Measurements from ENCODE around the gene ZNHIT2. TPM values are rescaled to one million over a fixed set of nuclear protein-coding genes. Genes with fewer than 3 reads are reported as not detected.

ZNHIT2 gene
- total and polyA plus RNA-seq, 2 of the 13 experiments (the other 11 are each of a cell fraction or from before 2014, with no cell fraction given), result 1.1 to 6.5 TPM

DNA sequence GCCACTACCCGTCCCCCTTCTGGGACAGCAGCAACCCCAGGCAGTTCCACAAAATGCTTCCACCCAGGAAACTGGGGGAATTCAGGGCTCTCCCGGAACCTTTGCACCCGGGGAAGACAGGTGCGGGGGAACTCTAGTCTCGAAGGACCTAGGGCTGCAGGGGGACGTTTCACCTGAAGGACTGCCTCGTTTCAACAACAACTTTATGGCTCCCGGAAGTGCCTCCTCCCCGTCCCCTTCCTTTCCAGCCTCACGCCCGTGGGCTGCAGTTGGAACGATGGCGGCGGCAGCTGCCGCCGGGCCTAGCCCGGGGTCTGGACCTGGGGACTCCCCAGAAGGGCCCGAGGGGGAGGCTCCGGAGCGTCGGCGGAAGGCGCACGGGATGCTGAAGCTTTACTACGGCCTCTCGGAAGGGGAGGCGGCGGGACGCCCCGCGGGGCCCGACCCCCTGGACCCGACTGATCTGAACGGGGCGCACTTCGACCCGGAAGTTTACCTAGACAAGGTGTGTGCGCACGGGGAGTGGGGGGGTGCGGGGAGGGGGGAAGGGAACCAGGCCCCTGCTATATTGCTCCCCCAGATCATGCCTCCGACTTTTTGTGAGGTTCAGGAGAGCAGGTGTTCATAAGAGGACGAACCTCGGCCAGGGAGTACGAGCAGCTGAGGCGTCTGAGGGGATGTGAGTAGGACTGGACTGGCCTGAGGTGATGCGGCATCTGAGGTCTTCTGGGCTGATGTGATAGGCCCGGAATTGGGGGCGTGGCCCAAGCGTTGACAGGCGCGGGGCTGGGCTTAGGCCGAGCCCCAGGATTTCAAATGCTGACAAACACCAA is 21.3 kb downstream of the ZNHIT2 start, which contains the start of gene VPS51 (continued):
- TF ChIP-seq SMC3 (IDR thresholded peaks at IDR 0.05; ENCODE audit: low read length) (no peak), ZNF160 (CRISPR knock-in tag; IDR thresholded peaks at IDR 0.05) (peak; percentile 51; the same call in 1 of the 2 replicates), ZNF777 (CRISPR knock-in tag; IDR thresholded peaks at IDR 0.05) (peak; percentile 47; the same call in 1 of the 2 replicates), TAF15 (IDR thresholded peaks at IDR 0.05; ENCODE audit: low read depth, low read length, poor library complexity, severe bottlenecking) (peak; percentile 82), ZNF567 (CRISPR knock-in tag; IDR thresholded peaks at IDR 0.05; ENCODE audit: borderline replicate concordance) (no peak; the same call in 1 of the 2 replicates), XRCC5 (optimal IDR thresholded peaks at IDR 0.05; ENCODE audit: low read length) (peak; percentile 99), ZNF572 (CRISPR knock-in tag; IDR thresholded peaks at IDR 0.05) (no peak), KDM1A (CRISPR knock-in tag; IDR thresholded peaks at IDR 0.05) (no peak), ZNF468 (CRISPR knock-in tag; IDR thresholded peaks at IDR 0.05) (no peak)

DNA sequence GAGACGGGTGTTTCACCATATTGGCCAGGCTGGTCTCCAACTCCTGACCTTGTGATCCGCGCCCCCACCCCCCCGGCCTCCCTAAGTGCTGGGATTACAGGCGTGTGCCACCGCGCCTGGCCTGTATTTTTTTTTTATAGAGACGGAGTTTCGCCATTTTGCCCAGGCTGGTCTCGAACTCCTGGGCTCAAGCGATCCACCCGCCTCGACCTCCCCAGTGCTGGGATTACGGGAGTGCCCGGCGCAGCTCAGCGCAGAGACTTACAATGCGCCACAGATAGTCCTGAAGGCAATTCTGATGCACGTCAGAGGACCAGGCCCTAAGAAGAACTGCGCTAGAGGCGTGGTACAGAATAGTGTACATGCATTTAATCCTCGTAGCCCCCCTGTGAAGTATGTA is 22.1 kb downstream of the ZNHIT2 start:
- H3K9me3 ChIP-seq (ENCODE audit: low read length), result no peaks in the 10 kb centered on the region
- H3K4me2 ChIP-seq (ENCODE audit: low read depth, low read length), result peak overlapping the region; percentile 98
- ChIA-PET CTCF (ENCODE audit: low intra/inter-chr PET ratio, low total read pairs) (no interaction called here), POLR2A (interaction anchor here (1.5 to 8.1 kb wide), 8 partner anchors 17 to 86 kb away, joined by 4 to 86 read pairs (median 6); partner anchors contain the start of genes CAPN1, FAU, MRPL49 and TM7SF2)
- no peaks in the 10 kb centered on the region; a peak in 1 of 5 replicates for H3K27me3 ChIP-seq (ENCODE audit: control insufficient read depth in 1 of 2, insufficient read depth in 2 of 2, low read length in 2 of 2)
- intact Hi-C loops (cut with micrococcal nuclease; ENCODE audit: unreplicated experiment) (no loop called here), in situ Hi-C loops (cut with HindIII; ENCODE audit: extremely low pct_ligation_motif_present, low pct_unique_long_range_greater_than_20kb) (no loop called here)
- H3K36me3 ChIP-seq (replicated peaks in 1 of 2; ENCODE audit: control insufficient read depth in 1 of 2, insufficient read depth in 2 of 2, low read length in 2 of 2), result peaks cover 0 to 4% of the 10 kb centered on the region in 2 experiments; a peak in 1 of 5 replicates
- FAIRE-seq (no peak), ATAC-seq (no peak), DNase-seq (ENCODE audit: low spot score) (no peak)
- BruUV-seq (replicated peaks), result no TSS peak
- peak; percentile 28; the same call in 1 of the 2 replicates for TF ChIP-seq ZNF546 (CRISPR knock-in tag; conservative IDR thresholded peaks at IDR 0.05)
- TF ChIP-seq RAD21 (CRISPR knock-in tag; IDR thresholded peaks at IDR 0.05), result no peak
- H4K20me1 ChIP-seq (ENCODE audit: insufficient read depth, low read length), result no peaks in the 10 kb centered on the region
- peak overlapping the region; percentile 78 to 85 (median 83); a peak in 3 of 6 replicates for H3K4me3 ChIP-seq (replicated peaks in 1 of 3; ENCODE audit: insufficient read depth in 1 of 3, low read depth in 2 of 3, low read length in 3 of 3)
- WGBS (ENCODE audit: low lambda C conversion rate), result 92% methylated on average over 22 of the region's 22 CpGs
- H3K27ac ChIP-seq (ENCODE audit: extremely low read length, insufficient read depth, low read length), result peak overlapping the region; percentile 93
- peaks cover 5% of the 10 kb centered on the region for H3K79me2 ChIP-seq (ENCODE audit: insufficient read depth, low read length)
- H3K4me1 ChIP-seq (ENCODE audit: insufficient read depth, low read length), result peaks cover 50% of the 10 kb centered on the region
- peak overlapping the region; percentile 83 for H3K9ac ChIP-seq (ENCODE audit: insufficient read depth, low read depth, low read length)
- H2AFZ ChIP-seq (ENCODE audit: low read length), result no peak overlapping the region
